IPS-20b (cell line): ENCODE data around the gene CAPS.
A peak's percentile ranks its signal among the peaks of the same experiment; 100 is the strongest.

Experiments used
- H3K27ac ChIP-seq: one replicate; pipeline ENCODE4 v1.5.1; 2013; ENCODE audit warnings: low read length
- H3K27me3 ChIP-seq: 2 replicates; pipeline ENCODE4 v1.6.1; 2013; ENCODE audit warnings: mild to moderate bottlenecking, low read length, inconsistent platforms; ENCODE audit not compliant: insufficient read depth
- H3K36me3 ChIP-seq: 2 replicates; pipeline ENCODE4 v1.6.1; 2013; ENCODE audit warnings: low read depth, mild to moderate bottlenecking, inconsistent platforms, low read length, moderate library complexity; ENCODE audit not compliant: insufficient read depth
- H3K4me1 ChIP-seq: 2 replicates; pipeline ENCODE4 v1.6.1; 2013; ENCODE audit warnings: mild to moderate bottlenecking, control low read depth, inconsistent platforms, low read length, moderate library complexity; ENCODE audit not compliant: insufficient read depth
- H3K4me3 ChIP-seq: 2 replicates; pipeline ENCODE4 v1.5.1; 2013; ENCODE audit warnings: mild to moderate bottlenecking, low read length, inconsistent platforms
- H3K9ac ChIP-seq: 2 replicates; pipeline ENCODE4 v1.6.1; 2013; ENCODE audit warnings: low read depth, mild to moderate bottlenecking, inconsistent platforms, low read length, moderate library complexity
- H3K9me3 ChIP-seq: 2 replicates; pipeline ENCODE4 v1.6.1; 2013; ENCODE audit warnings: mild to moderate bottlenecking, low read depth, low read length, inconsistent platforms; ENCODE audit not compliant: insufficient read depth

The CAPS gene

GRCh38 chr19:5932609-5933262 lies 18.7 kb downstream of the CAPS start:
- H3K27ac ChIP-seq: no peak overlapping the region
- peaks cover 69% of the 10 kb centered on the region for H3K36me3 ChIP-seq
- no peaks in the 10 kb centered on the region for H3K9me3 ChIP-seq
- H3K9ac ChIP-seq: no peak overlapping the region; the same call in 1 of the 2 replicates
- no peaks in the 10 kb centered on the region for H3K27me3 ChIP-seq
- H3K4me1 ChIP-seq: no peaks in the 10 kb centered on the region
- no peak overlapping the region for H3K4me3 ChIP-seq

GRCh38 chr19:5933391-5934068 lies 19.5 kb downstream of the CAPS start:
- peaks cover 66% of the 10 kb centered on the region for H3K36me3 ChIP-seq
- no peak overlapping the region for H3K27ac ChIP-seq
- no peak overlapping the region for H3K4me3 ChIP-seq
- H3K27me3 ChIP-seq: no peaks in the 10 kb centered on the region
- no peak overlapping the region for H3K9ac ChIP-seq
- no peaks in the 10 kb centered on the region for H3K9me3 ChIP-seq
- no peaks in the 10 kb centered on the region for H3K4me1 ChIP-seq

- no peaks in the 10 kb centered on the region for H3K27me3 ChIP-seq
- no peak overlapping the region for H3K4me3 ChIP-seq
- H3K36me3 ChIP-seq: peaks cover 61% of the 10 kb centered on the region
- no peaks in the 10 kb centered on the region for H3K9me3 ChIP-seq
- H3K4me1 ChIP-seq: no peaks in the 10 kb centered on the region
- no peak overlapping the region for H3K27ac ChIP-seq
- H3K9ac ChIP-seq: no peak overlapping the region
These were observed 20.0 kb downstream of the CAPS start for GRCh38 chr19:5934069-5934401.

GRCh38 chr19:5934774-5935472 lies 20.9 kb downstream of the CAPS start:
- H3K9me3 ChIP-seq: no peaks in the 10 kb centered on the region
- H3K27me3 ChIP-seq: no peaks in the 10 kb centered on the region
- H3K4me1 ChIP-seq: no peaks in the 10 kb centered on the region
- H3K4me3 ChIP-seq: no peak overlapping the region
- no peak overlapping the region for H3K9ac ChIP-seq
- H3K36me3 ChIP-seq: peaks cover 61% of the 10 kb centered on the region
- H3K27ac ChIP-seq: no peak overlapping the region

- no peaks in the 10 kb centered on the region for H3K27me3 ChIP-seq
- H3K27ac ChIP-seq: no peak overlapping the region
- H3K36me3 ChIP-seq: peaks cover 61% of the 10 kb centered on the region
- no peak overlapping the region for H3K4me3 ChIP-seq
- no peak overlapping the region for H3K9ac ChIP-seq
- no peaks in the 10 kb centered on the region for H3K4me1 ChIP-seq
- H3K9me3 ChIP-seq: no peaks in the 10 kb centered on the region
These were observed 21.6 kb downstream of the CAPS start for GRCh38 chr19:5935473-5936291.

DNA sequence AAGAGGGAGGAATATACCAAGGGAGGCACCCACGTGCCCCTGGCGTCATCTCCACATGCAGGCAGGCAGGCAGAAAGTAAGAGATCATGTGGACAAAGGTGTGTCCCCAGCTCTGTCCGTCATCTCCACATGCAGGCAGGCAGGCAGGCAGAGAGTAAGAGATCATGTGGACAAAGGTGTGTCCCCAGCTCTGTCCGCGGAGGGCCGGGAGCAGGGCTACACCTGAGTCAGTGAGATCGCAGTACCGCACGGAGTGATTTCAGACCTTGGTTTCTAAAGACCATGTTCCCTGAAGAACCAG lies 22.2 kb downstream of the CAPS start:
- no peak overlapping the region for H3K27ac ChIP-seq
- H3K36me3 ChIP-seq: peaks cover 61% of the 10 kb centered on the region
- no peak overlapping the region for H3K9ac ChIP-seq
- H3K4me1 ChIP-seq: no peaks in the 10 kb centered on the region
- no peak overlapping the region for H3K4me3 ChIP-seq
- no peaks in the 10 kb centered on the region for H3K9me3 ChIP-seq
- H3K27me3 ChIP-seq: no peaks in the 10 kb centered on the region

- Histone ChIP-seq H3K9me3 (no peaks in the 10 kb centered on the region), H3K27me3 (no peaks in the 10 kb centered on the region), H3K4me1 (no peaks in the 10 kb centered on the region), H3K9ac (no peak overlapping the region), H3K36me3 (peaks cover 62% of the 10 kb centered on the region), H3K27ac (no peak overlapping the region), H3K4me3 (no peak overlapping the region)
These were observed 23.5 kb downstream of the CAPS start for GRCh38 chr19:5937550-5937949.

GRCh38 chr19:5940260-5941208 lies 26.5 kb downstream of the CAPS start:
- Histone ChIP-seq H3K36me3 (peaks cover 56% of the 10 kb centered on the region), H3K4me3 (no peak overlapping the region), H3K9ac (no peak overlapping the region), H3K9me3 (no peaks in the 10 kb centered on the region), H3K27me3 (no peaks in the 10 kb centered on the region), H3K4me1 (no peaks in the 10 kb centered on the region), H3K27ac (no peak overlapping the region)

DNA sequence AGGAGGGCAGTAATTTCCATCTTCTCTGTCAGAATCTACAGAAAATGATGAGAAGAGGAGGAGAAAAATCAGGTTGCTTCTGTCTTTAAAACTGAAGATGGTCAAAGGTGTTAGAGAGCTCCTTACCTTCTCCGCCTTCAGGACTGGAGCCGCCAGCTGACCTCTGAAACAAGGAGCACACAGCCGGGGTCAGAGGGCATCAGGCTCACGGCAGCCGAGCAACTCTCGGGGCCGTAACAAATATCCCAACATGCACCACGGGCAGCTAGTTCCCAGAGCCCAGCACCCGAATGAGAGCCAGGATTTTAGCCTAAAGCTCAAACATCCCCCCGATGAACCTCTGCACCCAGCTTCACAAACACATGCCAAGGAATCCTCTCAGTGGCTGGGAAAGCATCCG lies 27.6 kb downstream of the CAPS start:
- Histone ChIP-seq H3K9me3 (no peaks in the 10 kb centered on the region), H3K36me3 (peaks cover 48% of the 10 kb centered on the region), H3K4me1 (no peaks in the 10 kb centered on the region), H3K4me3 (no peak overlapping the region), H3K27ac (no peak overlapping the region), H3K9ac (no peak overlapping the region), H3K27me3 (no peaks in the 10 kb centered on the region)

DNA sequence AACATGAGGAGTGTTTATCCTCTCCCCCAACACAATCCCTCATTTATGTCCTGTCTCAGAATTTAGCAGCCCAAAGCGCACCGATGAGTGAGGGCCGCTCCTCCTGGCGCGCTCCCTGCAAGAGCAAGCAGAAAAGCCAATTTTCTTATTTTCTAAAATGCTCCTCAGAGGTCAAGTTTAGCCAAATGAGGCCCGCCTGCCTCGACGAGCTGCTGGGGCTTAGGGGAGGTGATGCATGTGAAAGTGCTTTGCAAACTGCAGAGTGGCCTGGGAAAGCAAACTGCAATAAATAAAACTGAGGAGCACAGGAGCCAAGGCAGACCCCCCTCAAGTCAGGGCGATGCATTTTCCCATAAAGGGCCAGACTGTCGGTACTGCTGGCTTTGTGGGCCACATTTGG lies 29.0 kb downstream of the CAPS start:
- no peak overlapping the region for H3K4me3 ChIP-seq
- H3K9me3 ChIP-seq: no peaks in the 10 kb centered on the region
- 0 out of 2 replicates have a peak overlapping the region, but pooled peaks have one; percentile 15 for H3K9ac ChIP-seq
- peaks cover 5% of the 10 kb centered on the region; the same call in 1 of the 2 replicates for H3K4me1 ChIP-seq
- no peak overlapping the region for H3K27ac ChIP-seq
- peaks cover 36% of the 10 kb centered on the region for H3K36me3 ChIP-seq
- no peaks in the 10 kb centered on the region for H3K27me3 ChIP-seq

- no peak overlapping the region for H3K27ac ChIP-seq
- peaks cover 5% of the 10 kb centered on the region; the same call in 1 of the 2 replicates for H3K4me1 ChIP-seq
- no peak overlapping the region for H3K4me3 ChIP-seq
- H3K27me3 ChIP-seq: no peaks in the 10 kb centered on the region
- no peaks in the 10 kb centered on the region for H3K9me3 ChIP-seq
- H3K9ac ChIP-seq: no peak overlapping the region
- peaks cover 35% of the 10 kb centered on the region for H3K36me3 ChIP-seq
These were observed 29.6 kb downstream of the CAPS start for GRCh38 chr19:5943623-5944022.
